ENCODE data around the gene JARID2. TPM values are rescaled to one million over a fixed set of nuclear protein-coding genes. Genes with fewer than 3 reads are reported as not detected.

Gene JARID2
- total and polyA plus RNA-seq, 2 of the 8 experiments (the other 6 are each of a cell fraction or from before 2014, with no cell fraction given) = 60.1 to 239 TPM

- Histone ChIP-seq H2AK5ac (ENCODE audit: low read depth, low read length) (no peak overlapping the region), H3K4me1 (replicated peaks in 1 of 4; ENCODE audit: control insufficient read depth in 3 of 4, insufficient read depth in 4 of 4, low read length in 3 of 4) (no peaks in the 10 kb centered on the region), H2AFZ (ENCODE audit: low read length) (no peak overlapping the region), H4K91ac (replicated peaks; ENCODE audit: insufficient read length, low read length) (no peak overlapping the region), H3K9ac (replicated peaks in 1 of 4; ENCODE audit: extremely low read depth in 1 of 4, low read depth in 3 of 4, low read length in 3 of 4) (no peak overlapping the region), H3K27ac (ENCODE audit: low read depth, low read length) (no peak overlapping the region), H3K27me3 (replicated peaks in 1 of 4; ENCODE audit: control insufficient read depth in 3 of 4, extremely low read depth in 1 of 4, insufficient read depth in 3 of 4, low read length in 3 of 4) (no peaks in the 10 kb centered on the region), H3K4me3 (ENCODE audit: extremely low read depth in 1 of 4, insufficient read depth in 2 of 4, low read depth in 3 of 4, low read length in 4 of 4) (no peak overlapping the region), H2BK15ac (ENCODE audit: low read length) (no peak overlapping the region), H3K79me2 (ENCODE audit: control insufficient read depth in 1 of 2, insufficient read depth in 2 of 2, low read length in 2 of 2) (no peaks in the 10 kb centered on the region), H3K36me3 (ENCODE audit: control insufficient read depth in 2 of 4, insufficient read depth in 4 of 4, low read length in 3 of 4) (peaks cover 0 to 13% (median 5%) of the 10 kb centered on the region in 4 experiments; a peak in 5 of 8 replicates), H4K5ac (ENCODE audit: insufficient read length, low read depth, low read length) (no peak overlapping the region), H3K14ac (ENCODE audit: insufficient read length) (no peak overlapping the region), H2BK12ac (ENCODE audit: low read depth, low read length) (no peak overlapping the region), H3K4me2 (ENCODE audit: insufficient read depth in 1 of 2, low read depth in 2 of 2, low read length in 2 of 2) (no peak overlapping the region), H3K23me2 (ENCODE audit: low read depth, low read length) (no peaks in the 10 kb centered on the region), H3K23ac (ENCODE audit: insufficient read length) (no peak overlapping the region), H3K56ac (replicated peaks; ENCODE audit: insufficient read length, low read depth, low read length) (no peak overlapping the region), H4K20me1 (replicated peaks in 1 of 2; ENCODE audit: control insufficient read depth in 1 of 2, insufficient read depth in 2 of 2, low read length in 2 of 2) (no peaks in the 10 kb centered on the region), H3K4ac (replicated peaks; ENCODE audit: insufficient read length, low read depth, low read length) (no peak overlapping the region), H2BK20ac (ENCODE audit: low read length) (no peak overlapping the region), H2BK5ac (ENCODE audit: low read depth, low read length) (no peak overlapping the region), H2BK120ac (replicated peaks; ENCODE audit: low read depth, low read length) (no peak overlapping the region), H4K8ac (ENCODE audit: extremely low read depth, insufficient read depth, low read length) (no peak overlapping the region), H3K9me3 (ENCODE audit: insufficient read depth in 2 of 2, low read depth in 1 of 2, low read length in 1 of 2) (peaks cover 20% of the 10 kb centered on the region in 2 experiments), H3K79me1 (ENCODE audit: low read depth, low read length) (peaks cover 2% of the 10 kb centered on the region; the same call in 1 of the 2 replicates), H3K18ac (ENCODE audit: extremely low read depth, low read length) (no peak overlapping the region)
- ChIA-PET POLR2A (ENCODE audit: partially characterized antibody) (no interaction called here), CTCF (ENCODE audit: partially characterized antibody) (no interaction called here)
- DNase-seq (ENCODE audit: low read depth in 1 of 2, low spot score in 2 of 2) (peak in 1 of 2 experiments; percentile 41), FAIRE-seq (no peak)
- WGBS, 2 experiments (ENCODE audit: extremely low coverage in 1 of 2, insufficient coverage in 1 of 2, insufficient read length in 1 of 2, insufficient replicate concordance in 2 of 2, low coverage in 1 of 2, low lambda C conversion rate in 2 of 2, missing lambda C conversion rate in 1 of 2) = 96% methylated on average over 7 of the region's 9 CpGs; no CpG with 5 or more reads in 1 of the 2 experiments
- TF ChIP-seq KDM5A (IDR thresholded peaks at IDR 0.05; ENCODE audit: low read length) = no peak
- no peak for TF ChIP-seq RFX5 (IDR thresholded peaks at IDR 0.05; ENCODE audit: borderline replicate concordance, low read depth, low read length)
Observed at GRCh38 chr6:15528870-15529269, 283.0 kb downstream of the JARID2 start.
